ENCODE data around the gene C16orf87.

The C16orf87 gene

GRCh38 chr16:46783800-46784199 lies 47.2 kb downstream of the C16orf87 start:
- H3K4me3 ChIP-seq (ENCODE audit: low read depth, low read length), result no peak overlapping the region
- no peaks in the 10 kb centered on the region for H3K36me3 ChIP-seq (replicated peaks)
- H3K27me3 ChIP-seq (replicated peaks), result no peaks in the 10 kb centered on the region
- no peak for DNase-seq
- no peak for TF ChIP-seq CTCF (IDR thresholded peaks at IDR 0.05; ENCODE audit: low read depth, low read length, missing control alignments)
- H3K27ac ChIP-seq, result no peak overlapping the region
- in situ Hi-C loops (cut with HindIII; ENCODE audit: low pct_ligation_motif_present, low sequenced_read_pairs), result no loop called here

GRCh38 chr16:46782320-46782719 lies 48.7 kb downstream of the C16orf87 start:
- no peak overlapping the region for H3K4me3 ChIP-seq (ENCODE audit: low read depth, low read length)
- DNase-seq, result no peak
- no peaks in the 10 kb centered on the region for H3K27me3 ChIP-seq (replicated peaks)
- H3K27ac ChIP-seq, result no peak overlapping the region
- in situ Hi-C loops (cut with HindIII; ENCODE audit: low pct_ligation_motif_present, low sequenced_read_pairs), result no loop called here
- H3K36me3 ChIP-seq (replicated peaks), result no peaks in the 10 kb centered on the region
- TF ChIP-seq CTCF (IDR thresholded peaks at IDR 0.05; ENCODE audit: low read depth, low read length, missing control alignments), result no peak

- Histone ChIP-seq H3K4me3 (ENCODE audit: low read depth, low read length) (no peak overlapping the region), H3K27me3 (replicated peaks) (no peaks in the 10 kb centered on the region), H3K36me3 (replicated peaks) (no peaks in the 10 kb centered on the region), H3K27ac (no peak overlapping the region)
- TF ChIP-seq CTCF (IDR thresholded peaks at IDR 0.05; ENCODE audit: low read depth, low read length, missing control alignments), result no peak
- no peak for DNase-seq
- in situ Hi-C loops (cut with HindIII; ENCODE audit: low pct_ligation_motif_present, low sequenced_read_pairs), result no loop called here
Observed at GRCh38 chr16:46777804-46778203, 53.2 kb downstream of the C16orf87 start.

- Histone ChIP-seq H3K27me3 (replicated peaks) (no peaks in the 10 kb centered on the region), H3K27ac (no peak overlapping the region), H3K36me3 (replicated peaks) (no peaks in the 10 kb centered on the region), H3K4me3 (ENCODE audit: low read depth, low read length) (no peak overlapping the region)
- DNase-seq, result no peak
- in situ Hi-C loops (cut with HindIII; ENCODE audit: low pct_ligation_motif_present, low sequenced_read_pairs), result no loop called here
- no peak for TF ChIP-seq CTCF (IDR thresholded peaks at IDR 0.05; ENCODE audit: low read depth, low read length, missing control alignments)
Observed at GRCh38 chr16:46775214-46775613, 55.8 kb downstream of the C16orf87 start.

- in situ Hi-C loops (cut with HindIII; ENCODE audit: low pct_ligation_motif_present, low sequenced_read_pairs), result no loop called here
- H3K27me3 ChIP-seq (replicated peaks), result no peaks in the 10 kb centered on the region
- TF ChIP-seq CTCF (IDR thresholded peaks at IDR 0.05; ENCODE audit: low read depth, low read length, missing control alignments), result no peak
- H3K4me3 ChIP-seq (ENCODE audit: low read depth, low read length), result no peak overlapping the region
- H3K27ac ChIP-seq, result no peak overlapping the region
- DNase-seq, result no peak
- H3K36me3 ChIP-seq (replicated peaks), result no peaks in the 10 kb centered on the region
Observed at GRCh38 chr16:46774743-46775177, 56.2 kb downstream of the C16orf87 start.

- Histone ChIP-seq H3K4me3 (ENCODE audit: low read depth, low read length) (no peak overlapping the region), H3K36me3 (replicated peaks) (no peaks in the 10 kb centered on the region), H3K27ac (no peak overlapping the region), H3K27me3 (replicated peaks) (no peaks in the 10 kb centered on the region)
- no peak for DNase-seq
- TF ChIP-seq CTCF (IDR thresholded peaks at IDR 0.05; ENCODE audit: low read depth, low read length, missing control alignments), result no peak
- in situ Hi-C loops (cut with HindIII; ENCODE audit: low pct_ligation_motif_present, low sequenced_read_pairs), result no loop called here
Observed at GRCh38 chr16:46772463-46772862, 58.5 kb downstream of the C16orf87 start.

All from brain microvascular endothelial cell (primary cell).